CD1c-positive myeloid dendritic cell (primary cell): Measurements from ENCODE around the gene PLCB3.
A peak's percentile ranks its signal among the peaks of the same experiment; 100 is the strongest.

Experiments
- DNase-seq: peaks from one replicate; pipeline ENCODE4 v3.0.0-alpha.2; 2016; ENCODE audit errors: extremely low spot score

PLCB3 gene

DNA sequence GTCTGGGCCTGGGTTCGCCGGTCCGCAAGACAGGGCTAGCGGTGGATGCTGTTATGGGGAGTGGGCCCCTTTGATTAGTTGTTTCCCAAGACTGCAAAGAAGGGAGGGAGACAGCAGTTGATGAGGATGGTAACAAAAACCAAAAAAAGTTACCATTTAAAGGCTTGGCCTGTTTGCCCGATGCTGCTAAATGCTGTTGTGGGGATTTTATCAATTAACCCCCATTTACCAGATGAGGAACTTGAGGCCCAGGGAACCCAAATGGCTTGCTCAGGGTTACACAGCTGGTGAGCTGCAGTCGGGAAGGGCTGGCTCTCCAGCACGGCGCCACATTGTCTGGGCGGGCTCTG lies 28.7 kb upstream of the PLCB3 start:
- no peak for DNase-seq

DNA sequence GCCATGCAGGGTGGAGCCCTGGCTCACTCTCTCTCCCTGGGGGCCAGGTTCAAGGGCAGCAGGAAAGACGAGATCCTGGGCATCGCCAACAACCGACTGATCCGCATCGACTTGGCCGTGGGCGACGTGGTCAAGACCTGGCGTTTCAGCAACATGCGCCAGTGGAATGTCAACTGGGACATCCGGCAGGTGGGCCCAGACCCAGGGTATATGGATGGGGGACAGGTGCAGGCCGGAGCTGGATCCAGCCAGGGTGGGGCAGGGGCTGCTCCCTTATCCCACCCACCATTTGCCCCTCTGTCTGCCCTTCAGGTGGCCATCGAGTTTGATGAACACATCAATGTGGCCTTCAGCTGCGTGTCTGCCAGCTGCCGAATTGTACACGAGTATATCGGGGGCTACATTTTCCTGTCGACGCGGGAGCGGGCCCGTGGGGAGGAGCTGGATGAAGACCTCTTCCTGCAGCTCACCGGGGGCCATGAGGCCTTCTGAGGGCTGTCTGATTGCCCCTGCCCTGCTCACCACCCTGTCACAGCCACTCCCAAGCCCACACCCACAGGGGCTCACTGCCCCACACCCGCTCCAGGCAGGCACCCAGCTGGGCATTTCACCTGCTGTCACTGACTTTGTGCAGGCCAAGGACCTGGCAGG lies 28.2 kb upstream of the PLCB3 start:
- DNase-seq = no peak

DNA sequence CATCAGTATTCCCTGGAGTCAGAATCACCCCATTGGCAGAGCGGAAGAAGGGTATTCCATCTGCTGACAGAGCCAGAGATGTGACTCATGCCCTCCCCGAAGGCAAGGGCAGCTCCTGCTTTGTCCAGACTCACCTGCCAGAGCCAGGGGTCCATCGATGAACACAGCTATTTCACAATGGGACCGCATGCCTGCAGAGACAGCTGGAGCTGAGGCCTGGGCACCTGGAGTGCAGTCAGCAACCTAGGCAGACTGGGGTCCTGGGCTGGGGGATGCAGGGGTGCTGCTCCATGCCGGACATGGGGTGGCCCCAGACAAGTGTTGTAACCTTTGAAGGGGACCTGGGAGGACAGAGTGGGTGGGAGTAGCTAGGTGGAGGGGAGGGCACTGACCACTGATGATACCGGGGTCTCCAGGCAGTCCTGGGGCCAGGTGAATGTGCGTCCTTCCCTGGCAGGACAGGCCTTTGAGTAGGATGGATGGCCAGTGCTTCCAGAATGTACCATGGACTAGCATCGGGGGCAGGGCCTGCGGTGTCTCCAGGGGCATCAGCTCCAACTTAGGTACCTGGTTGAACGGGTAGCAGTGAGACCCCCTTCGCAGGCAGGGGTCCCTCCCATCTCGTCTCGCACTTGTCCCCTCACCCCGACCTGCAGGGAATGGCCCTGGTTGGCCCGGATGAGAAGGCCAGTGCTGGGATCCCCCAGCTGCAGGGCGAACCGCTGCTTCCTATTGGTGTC lies 27.0 kb upstream of the PLCB3 start:
- DNase-seq = no peak

DNA sequence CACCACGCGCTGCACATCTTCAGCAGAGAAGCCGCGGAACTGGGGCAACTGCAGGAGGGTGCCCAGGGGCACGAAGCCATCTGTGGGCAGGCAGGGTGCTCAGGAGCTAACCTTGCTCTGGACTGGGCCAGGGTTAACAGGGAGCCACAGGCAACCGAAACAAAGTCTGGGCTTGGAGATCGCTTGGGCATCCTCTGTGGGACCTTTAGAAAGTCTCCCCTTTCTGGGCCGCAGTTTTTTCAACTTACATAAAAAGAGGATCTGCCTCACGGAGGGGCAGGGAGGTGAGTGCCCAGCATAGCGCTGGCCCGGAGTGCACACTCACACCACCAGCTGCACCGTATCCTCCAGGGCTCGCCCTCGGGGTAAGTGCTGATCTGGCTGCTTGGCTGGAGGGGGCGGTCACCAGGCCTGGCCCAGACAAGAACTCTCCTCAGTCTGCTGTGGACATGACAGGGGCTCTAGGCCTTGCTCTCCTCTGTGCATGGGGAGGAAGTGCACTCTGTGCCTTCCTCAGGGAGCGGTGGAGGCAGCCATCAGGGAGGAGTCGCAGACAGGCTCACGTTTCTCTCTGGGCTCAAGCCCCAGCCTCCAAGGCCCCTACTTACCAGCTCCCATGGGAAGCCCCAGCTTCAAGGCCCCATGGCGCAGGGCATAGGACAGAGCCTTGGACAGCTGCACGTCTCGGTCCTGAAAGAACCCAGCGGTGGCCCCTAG lies 26.3 kb upstream of the PLCB3 start:
- peak; percentile 28 for DNase-seq

DNA sequence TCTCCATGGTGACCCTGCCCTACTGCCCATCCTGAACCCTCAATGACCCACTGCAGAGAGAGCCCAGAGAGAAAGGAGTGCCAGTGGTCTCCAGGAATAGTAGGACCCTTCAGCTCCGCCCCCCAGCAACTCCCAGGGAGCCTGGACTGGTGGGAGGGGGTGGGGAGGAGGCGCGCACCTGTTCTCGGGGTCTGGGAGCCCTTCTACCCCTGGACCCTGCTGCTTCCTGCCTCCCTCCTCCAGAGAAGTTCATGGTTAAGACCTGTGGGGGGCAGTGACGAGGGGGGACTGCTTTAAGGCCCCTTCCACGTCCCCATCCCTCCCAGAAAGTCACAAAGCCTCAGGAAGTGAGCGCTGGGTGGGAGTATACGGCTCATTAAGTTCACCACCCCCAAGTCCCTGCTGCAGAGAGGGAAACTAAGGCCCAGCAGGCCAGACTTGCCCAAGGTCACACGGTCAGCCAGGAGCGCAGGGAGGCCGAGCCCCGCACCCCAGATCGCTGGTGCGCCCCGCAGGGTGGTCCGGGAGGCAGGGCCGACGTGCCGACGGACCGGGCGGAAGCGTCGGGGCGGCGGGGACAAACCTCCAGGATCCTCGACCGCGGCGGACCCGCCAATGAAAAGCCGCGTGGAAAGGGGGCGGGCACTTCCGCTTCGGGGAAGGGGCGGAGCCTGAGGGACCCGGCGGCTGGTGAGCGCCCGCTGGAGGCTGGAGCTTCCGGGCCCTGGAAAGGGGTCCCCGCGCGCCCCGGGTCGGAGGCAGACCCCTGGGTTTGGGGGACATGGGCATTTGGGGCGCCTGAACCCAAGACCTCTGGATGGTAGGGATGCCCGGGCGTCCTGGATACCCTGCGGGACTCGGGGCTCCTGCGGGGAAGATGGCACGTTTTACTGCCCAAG lies 25.5 kb upstream of the PLCB3 start, which contains the start of the genes NUDT22 and TRPT1:
Gene NUDT22 (plus strand): TSS at position 667 of the 899 bp plus-strand sequence. CDS start 379 bp downstream, outside the sequence.
Gene TRPT1 (minus strand): TSS at position 579 of the 899 bp plus-strand sequence. CDS start 326 bp downstream, at position 253.
- DNase-seq = peak; percentile 96

DNA sequence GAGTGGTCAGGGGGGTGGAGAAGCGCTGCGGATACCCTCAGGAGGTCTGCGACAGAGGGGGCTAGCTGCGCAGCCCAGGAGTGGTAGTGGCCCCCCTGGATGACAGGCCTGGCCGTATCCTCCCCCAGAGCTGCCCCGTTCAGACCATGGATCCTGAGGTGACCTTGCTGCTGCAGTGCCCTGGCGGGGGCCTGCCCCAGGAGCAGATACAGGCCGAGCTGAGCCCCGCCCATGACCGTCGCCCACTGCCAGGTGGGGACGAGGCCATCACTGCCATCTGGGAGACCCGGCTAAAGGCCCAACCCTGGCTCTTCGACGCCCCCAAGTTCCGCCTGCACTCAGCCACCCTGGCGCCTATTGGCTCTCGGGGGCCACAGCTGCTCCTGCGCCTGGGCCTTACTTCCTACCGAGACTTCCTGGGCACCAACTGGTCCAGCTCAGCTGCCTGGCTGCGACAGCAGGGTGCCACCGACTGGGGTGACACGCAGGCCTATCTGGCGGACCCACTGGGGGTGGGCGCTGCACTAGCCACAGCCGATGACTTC lies 24.8 kb upstream of the PLCB3 start:
- peak; percentile 89 for DNase-seq

DNA sequence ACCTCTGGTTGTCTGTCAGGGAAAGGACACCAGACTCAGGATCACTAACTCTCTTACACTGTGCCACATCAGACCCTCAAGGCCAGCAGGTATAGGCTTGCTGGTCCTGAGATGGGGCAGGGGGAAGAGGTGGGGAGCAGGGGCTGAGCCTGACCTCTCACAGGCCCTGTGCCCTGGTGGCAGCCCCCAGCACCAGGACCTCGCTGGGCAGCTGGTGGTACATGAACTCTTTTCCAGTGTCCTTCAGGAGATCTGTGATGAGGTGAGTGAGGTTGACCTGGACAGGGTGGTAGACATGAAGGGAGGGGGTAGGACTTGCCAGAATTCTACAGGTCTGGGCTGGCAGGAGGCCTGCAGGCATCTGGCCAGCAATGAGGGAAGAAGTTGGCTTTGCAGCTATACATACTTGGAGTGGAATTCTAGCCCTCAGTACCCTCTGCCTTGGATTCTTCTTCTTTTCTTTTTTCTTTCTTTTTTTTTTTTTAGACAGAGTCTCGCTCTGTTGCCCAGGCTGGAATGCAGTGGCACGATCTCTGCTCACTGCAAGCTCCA lies 23.8 kb upstream of the PLCB3 start:
- no peak for DNase-seq

DNA sequence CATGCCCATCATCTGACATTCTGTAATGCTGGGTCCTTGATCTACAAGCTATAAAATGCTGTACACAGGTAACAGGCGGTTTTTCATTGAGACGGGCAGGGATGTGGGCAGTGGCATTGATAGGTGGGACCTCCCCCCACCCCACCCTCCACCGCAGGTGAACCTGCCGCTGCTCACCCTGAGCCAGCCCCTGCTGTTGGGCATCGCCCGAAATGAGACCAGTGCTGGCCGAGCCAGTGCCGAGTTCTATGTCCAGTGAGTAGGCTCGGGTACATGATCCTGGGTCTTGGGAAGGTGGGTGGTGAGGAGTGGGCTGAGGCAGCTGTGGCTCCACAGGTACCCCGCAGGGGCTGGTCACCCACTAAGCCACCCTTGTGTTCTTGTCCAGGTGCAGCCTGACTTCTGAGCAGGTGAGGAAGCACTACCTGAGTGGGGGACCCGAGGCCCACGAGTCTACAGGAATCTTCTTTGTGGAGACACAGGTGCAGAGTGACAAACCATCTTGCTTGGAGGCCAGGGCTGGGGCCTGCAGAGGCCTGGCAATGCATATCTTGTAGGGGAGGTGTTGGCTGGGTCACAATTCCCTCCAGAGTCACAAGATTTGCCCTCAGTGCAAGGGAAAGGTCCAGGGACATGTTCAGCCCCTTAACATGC lies 22.1 kb upstream of the PLCB3 start:
- no peak for DNase-seq

DNA sequence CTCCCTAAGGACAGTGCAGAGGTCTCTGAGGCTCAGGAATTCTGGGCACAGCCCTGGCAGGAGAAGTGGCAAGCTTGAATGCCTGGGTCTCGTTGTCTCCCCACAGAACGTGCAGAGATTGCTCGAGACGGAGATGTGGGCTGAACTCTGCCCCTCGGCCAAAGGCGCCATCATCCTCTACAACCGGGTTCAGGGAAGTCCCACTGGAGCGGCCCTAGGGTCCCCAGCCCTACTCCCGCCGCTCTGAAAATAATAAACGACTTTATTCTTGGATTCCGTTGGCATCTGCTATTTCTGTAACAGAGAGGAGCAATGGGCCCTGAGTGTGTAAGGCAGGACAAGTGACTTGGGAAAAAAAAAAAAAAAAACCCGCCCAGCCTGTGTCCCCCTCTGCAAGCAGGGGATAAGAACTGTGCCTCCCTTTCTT lies 21.6 kb upstream of the PLCB3 start:
- DNase-seq = no peak

DNA sequence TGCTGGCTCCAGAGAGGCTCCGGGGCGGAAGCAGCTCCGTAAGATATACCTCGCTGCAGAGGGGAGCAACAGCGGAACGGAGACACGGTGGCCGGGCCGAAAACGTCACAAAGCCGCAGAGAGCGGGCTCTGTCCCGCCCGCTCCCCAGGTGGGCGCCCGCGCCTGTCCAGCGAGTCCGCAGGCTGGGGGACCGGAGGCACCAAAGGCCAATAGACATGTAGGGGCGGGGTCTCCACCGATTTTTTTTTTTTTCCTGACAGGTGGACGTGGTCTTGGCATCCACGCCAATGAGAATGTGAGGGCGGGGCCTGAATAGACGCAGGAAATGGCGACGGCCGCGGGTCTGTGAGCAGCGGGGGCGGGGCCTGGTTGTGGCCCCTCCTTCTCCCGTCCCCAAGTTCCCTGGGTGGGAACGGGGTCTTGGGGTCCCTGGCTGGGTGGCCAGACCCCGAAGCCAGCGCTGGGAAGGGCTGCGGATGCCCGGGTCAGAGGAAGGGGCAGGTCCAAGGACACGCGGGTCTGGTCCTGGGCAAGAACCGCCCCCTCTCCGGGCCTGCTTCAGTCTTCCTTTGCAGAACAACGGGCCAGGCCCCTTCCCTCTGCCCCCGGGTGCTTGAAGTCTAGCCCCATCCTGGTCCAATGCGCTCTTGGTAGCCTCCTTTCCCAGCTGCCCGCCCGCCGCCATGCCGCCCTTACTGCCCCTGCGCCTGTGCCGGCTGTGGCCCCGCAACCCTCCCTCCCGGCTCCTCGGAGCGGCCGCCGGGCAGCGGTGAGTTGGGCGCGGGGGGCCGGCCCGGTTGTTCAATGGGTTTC lies 21.0 kb upstream of the PLCB3 start, which contains the start of gene DNAJC4:
Gene DNAJC4 (plus strand): TSS at position 378 of the 814 bp plus-strand sequence. CDS start 307 bp downstream, at position 685.
- peak; percentile 85 for DNase-seq

DNA sequence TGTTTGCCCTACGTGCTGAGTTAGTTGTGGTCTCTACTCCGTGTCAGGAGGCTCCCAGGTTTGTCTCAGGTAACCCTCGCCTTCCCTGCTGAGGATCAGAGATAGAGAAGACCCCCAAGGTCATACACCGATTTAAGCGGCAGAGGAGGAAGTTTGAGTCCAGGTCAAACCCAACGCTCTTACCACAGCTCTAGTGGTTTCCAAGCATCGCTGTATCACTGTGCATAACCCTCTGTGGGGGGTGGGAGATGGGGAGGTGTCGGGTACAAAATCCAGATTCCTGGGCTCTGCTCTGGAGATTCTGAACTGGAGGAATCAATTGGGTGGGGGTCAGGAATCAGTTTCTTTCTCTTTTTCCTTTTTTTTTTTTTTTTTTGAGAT lies 20.4 kb upstream of the PLCB3 start:
- peak; percentile 32 for DNase-seq

DNA sequence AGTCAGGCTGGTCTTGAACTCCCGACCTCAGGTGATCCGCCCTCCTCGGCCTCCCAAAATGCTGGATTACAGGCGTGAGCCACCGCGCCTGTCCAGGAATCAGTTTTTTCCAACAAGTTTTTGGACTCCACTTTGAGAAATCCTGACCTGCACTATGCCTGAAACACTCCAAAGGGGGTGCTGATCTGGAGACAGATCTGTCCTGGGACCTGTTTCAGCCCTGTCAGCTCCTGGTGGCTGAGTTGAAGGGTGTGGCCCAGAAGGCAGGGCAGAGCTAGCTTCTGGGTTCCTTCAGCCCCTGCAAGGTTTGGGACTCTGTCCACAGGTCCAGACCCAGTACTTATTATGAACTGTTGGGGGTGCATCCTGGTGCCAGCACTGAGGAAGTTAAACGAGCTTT lies 19.8 kb upstream of the PLCB3 start:
- DNase-seq = no peak

DNA sequence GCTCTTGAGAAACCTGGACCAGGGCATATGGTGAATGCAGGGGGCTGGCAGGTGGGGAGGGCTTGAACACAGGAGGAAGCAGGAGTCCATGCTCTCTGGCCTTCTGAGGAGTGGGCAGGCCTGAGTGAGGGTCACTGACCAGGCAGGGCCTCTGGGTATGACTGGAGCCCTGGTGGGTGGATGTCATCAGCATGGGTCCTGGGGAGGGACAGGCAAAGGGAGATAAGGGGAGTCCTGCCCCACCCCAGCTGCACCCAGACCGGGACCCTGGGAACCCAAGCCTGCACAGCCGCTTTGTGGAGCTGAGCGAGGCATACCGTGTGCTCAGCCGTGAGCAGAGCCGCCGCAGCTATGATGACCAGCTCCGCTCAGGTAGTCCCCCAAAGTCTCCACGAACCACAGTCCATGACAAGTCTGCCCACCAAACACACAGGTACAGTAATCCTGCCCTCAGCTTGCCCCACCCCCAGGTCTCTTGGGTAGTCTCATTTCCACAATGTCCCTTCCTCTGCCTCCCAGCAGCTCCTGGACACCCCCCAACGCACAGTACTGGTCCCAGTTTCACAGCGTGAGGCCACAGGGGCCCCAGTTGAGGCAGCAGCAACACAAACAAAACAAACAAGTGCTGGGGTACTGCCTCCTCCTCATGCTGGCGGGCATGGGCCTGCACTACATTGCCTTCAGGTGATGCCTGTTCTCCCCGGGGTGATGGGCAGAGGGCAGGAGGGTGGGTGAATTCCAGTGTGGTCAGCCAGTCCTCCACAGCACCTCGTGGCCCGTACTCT lies 19.0 kb upstream of the PLCB3 start:
- DNase-seq = no peak

DNA sequence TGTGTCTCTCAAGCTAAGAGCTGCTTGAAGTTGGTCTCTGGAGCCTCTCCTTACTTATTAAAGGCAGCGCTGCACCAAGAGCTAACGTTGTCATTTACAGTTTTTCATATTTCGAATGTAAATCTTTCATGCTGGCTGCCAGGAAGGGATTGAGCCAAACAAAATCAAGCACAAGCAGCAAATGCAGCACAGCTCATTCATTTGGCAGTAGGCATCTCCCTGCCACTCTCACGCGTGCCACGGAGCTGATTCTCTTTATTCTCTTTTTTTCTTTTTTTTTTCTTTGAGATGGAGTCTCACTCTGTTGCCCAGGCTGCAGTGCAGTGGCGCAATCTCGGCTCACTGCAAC lies 18.4 kb upstream of the PLCB3 start:
- DNase-seq = no peak

DNA sequence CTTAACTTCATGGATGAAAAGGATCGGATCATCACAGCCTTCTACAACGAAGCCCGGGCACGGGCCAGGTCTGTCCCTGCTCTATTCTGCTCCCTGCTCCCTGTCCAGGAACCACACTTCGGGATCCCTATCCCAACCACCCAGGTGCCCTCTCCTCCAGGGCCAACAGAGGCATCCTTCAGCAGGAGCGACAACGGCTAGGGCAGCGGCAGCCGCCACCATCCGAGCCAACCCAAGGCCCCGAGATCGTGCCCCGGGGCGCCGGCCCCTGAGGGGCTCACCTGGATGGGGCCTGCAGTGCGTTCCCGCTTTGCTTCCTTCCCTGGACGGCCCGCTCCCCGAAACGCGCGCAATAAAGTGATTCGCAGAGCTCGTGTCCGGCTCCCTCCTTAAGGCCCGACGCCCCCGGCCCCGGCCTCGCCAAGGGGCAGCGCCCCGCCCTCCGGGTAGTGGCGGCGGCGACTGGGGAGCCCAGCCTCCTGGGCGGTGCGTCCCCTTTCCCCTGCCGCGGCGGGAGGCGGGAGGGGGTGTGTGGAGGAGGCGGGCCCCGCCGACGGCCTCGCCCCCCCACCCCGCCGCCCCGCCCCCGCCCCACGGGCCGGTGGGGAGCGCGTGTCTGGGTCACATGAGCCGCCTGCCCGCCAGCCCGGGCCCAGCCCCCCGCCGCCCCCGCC lies 17.3 kb upstream of the PLCB3 start, which contains the start of gene VEGFB:
Gene VEGFB (plus strand): TSS at position 672 of the 674 bp plus-strand sequence. CDS start 250 bp downstream, outside the sequence.
- DNase-seq = peak; percentile 57

DNA sequence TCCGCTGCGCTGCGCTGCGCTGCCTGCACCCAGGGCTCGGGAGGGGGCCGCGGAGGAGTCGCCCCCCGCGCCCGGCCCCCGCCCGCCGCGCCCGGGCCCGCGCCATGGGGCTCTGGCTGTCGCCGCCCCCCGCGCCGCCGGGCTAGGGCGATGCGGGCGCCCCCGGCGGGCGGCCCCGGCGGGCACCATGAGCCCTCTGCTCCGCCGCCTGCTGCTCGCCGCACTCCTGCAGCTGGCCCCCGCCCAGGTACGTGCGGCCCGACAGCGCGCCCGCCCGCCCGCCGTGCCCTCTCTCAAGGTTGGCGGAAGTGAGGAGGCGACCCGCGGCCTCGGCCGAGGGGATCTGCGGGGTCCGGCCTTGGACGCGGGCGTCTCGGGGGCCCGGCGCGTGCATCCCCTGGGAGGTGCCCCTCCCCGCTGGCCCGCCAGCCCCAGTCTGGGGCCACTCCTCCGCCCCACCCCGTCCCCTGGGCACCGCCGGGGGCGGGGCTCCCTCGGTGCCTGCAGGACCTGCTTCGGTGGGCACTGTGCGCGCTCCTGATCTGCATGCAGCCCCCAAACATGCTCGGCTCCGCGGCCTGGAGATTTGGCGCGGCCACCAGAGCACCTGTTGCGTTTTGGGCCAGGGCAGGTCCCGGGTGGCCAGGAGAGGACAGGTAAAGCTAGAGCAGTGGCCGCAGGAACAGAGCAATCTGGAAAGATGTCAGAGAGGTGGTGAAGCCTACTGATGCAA lies 16.5 kb upstream of the PLCB3 start:
- peak; percentile 56 for DNase-seq

DNA sequence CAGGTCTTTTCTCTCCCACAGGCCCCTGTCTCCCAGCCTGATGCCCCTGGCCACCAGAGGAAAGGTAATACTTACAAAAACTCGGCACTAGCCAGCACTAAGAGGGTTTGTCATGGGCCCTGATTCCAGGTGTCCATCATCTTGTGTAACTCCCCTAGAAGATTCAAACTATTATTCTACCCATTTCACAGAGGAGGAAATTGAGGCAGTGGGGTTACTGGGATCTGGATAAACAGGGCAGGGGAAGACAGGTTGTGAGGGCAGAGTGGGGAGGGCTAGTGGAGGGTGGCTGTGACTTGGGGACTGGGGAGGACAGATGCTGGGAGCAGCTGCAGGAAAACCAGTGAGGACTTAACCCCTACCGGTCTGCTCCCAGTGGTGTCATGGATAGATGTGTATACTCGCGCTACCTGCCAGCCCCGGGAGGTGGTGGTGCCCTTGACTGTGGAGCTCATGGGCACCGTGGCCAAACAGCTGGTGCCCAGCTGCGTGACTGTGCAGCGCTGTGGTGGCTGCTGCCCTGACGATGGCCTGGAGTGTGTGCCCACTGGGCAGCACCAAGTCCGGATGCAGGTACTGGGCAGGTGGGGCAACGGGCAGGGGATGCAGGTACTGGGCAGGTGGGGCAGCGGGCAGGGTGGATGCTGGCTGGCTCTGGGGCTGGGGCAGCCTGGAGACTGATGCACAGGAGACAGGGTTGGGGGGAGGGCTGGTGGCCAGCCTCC lies 15.7 kb upstream of the PLCB3 start:
- DNase-seq = no peak
